Measurements from ENCODE around the gene NKX3-2.

DNA sequence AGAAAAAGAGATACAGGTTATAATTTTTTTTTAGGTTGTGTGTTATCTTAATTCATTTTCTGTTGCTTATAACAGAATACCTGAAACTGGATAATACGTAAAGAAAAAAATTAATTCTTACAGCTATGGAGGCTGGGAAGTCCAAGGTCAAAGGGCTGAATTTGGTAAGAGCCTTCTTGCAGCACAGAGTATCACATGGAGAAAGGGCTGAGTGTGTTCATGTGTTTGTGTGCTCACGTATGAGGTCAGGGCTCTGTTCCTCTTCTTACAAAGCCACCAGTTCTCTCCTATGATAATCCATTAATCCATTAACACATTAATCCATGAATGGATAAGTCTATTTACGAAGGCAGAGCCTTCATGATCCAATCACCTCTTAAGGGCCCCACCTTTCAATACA lies 51.6 kb downstream of the NKX3-2 start:
- no peak for TF ChIP-seq CTCF (IDR thresholded peaks at IDR 0.05)
- TF ChIP-seq EP300 (IDR thresholded peaks at IDR 0.05; ENCODE audit: low read depth) = no peak
- TF ChIP-seq POLR2AphosphoS5 (IDR thresholded peaks at IDR 0.05) = no peak
- TF ChIP-seq POLR2A (IDR thresholded peaks at IDR 0.05) = no peak
